Measurements from ENCODE around the gene METAP2. TPM values are rescaled to one million over a fixed set of nuclear protein-coding genes. Genes with fewer than 3 reads are reported as not detected.

Gene METAP2
- polyA plus RNA-seq, 3 donors: 17.0 to 26.0 (median 19.9) TPM

GRCh38 chr12:95553197-95553943 is 79.4 kb downstream of the METAP2 start:
- no peak overlapping the region for H3K4me3 Mint-ChIP-seq
- no peak overlapping the region for H3K27ac Mint-ChIP-seq
- no peak for TF ChIP-seq CTCF (IDR thresholded peaks at IDR 0.05)
- Histone ChIP-seq H2AFZ (ENCODE audit: insufficient read depth, low read depth, low read length, poor library complexity, severe bottlenecking) (no peak overlapping the region), H3K27ac (ENCODE audit: low read depth in 1 of 2, low read length in 2 of 2) (no peak overlapping the region), H3K9me3 (replicated peaks in 1 of 2; ENCODE audit: control insufficient read depth in 1 of 2, insufficient read depth in 1 of 2, low read length in 2 of 2) (peaks cover 5 to 9% of the 10 kb centered on the region in 2 donors), H4K20me1 (ENCODE audit: insufficient read depth, low read length) (no peaks in the 10 kb centered on the region), H3K9ac (ENCODE audit: insufficient read depth, low read length, poor library complexity, severe bottlenecking) (no peak overlapping the region), H3K79me2 (ENCODE audit: insufficient read depth, low read length) (no peaks in the 10 kb centered on the region), H3K36me3 (replicated peaks in 1 of 2; ENCODE audit: control insufficient read depth in 1 of 2, insufficient read depth in 2 of 2, low read length in 2 of 2) (no peaks in the 10 kb centered on the region), H3K4me2 (replicated peaks; ENCODE audit: extremely low read depth, low read length, poor library complexity, severe bottlenecking) (no peak overlapping the region), H3K27me3 (ENCODE audit: control insufficient read depth in 2 of 2, insufficient read depth in 2 of 2, low read length in 2 of 2) (peaks cover 10 to 27% of the 10 kb centered on the region in 2 donors), H3K4me1 (ENCODE audit: control insufficient read depth in 1 of 2, insufficient read depth in 2 of 2, low read length in 2 of 2) (peaks cover 4 to 9% of the 10 kb centered on the region in 2 donors), H3K4me3 (replicated peaks in 1 of 3; ENCODE audit: low read depth in 2 of 3, low read length in 3 of 3) (no peak overlapping the region)
- H3K27me3 Mint-ChIP-seq (ENCODE audit: low read depth in 3 of 3): peaks cover 22 to 34% (median 26%) of the 10 kb centered on the region in 3 donors
- DNase-seq: no peak
- intact Hi-C loops (cut with micrococcal nuclease): no loop called here
- peaks cover 3 to 4% of the 10 kb centered on the region in 2 donors for H3K36me3 Mint-ChIP-seq
- peaks cover 4 to 14% (median 11%) of the 10 kb centered on the region in 7 donors for H3K9me3 Mint-ChIP-seq
- peaks cover 15% of the 10 kb centered on the region for H3K4me1 Mint-ChIP-seq
- 0% methylated on average over 1 of the region's 5 CpGs for WGBS (ENCODE audit: insufficient coverage)

GRCh38 chr12:95554532-95555071 is 80.7 kb downstream of the METAP2 start:
- no peak overlapping the region for H3K4me3 ChIP-seq (replicated peaks in 1 of 3; ENCODE audit: low read depth in 2 of 3, low read length in 3 of 3)
- no peaks in the 10 kb centered on the region for H4K20me1 ChIP-seq (ENCODE audit: insufficient read depth, low read length)
- no peak overlapping the region for H3K27ac ChIP-seq (ENCODE audit: low read depth in 1 of 2, low read length in 2 of 2)
- H3K27me3 Mint-ChIP-seq (ENCODE audit: low read depth in 3 of 3): peaks cover 14 to 23% (median 20%) of the 10 kb centered on the region in 3 donors
- peaks cover 0 to under 1% of the 10 kb centered on the region in 2 donors for H3K36me3 Mint-ChIP-seq
- no peak for TF ChIP-seq CTCF (IDR thresholded peaks at IDR 0.05)
- no peak overlapping the region for H3K4me3 Mint-ChIP-seq
- intact Hi-C loops (cut with micrococcal nuclease): no loop called here
- no peaks in the 10 kb centered on the region for H3K79me2 ChIP-seq (ENCODE audit: insufficient read depth, low read length)
- H3K27me3 ChIP-seq (ENCODE audit: control insufficient read depth in 2 of 2, insufficient read depth in 2 of 2, low read length in 2 of 2): peaks cover 2 to 18% of the 10 kb centered on the region in 2 donors
- H2AFZ ChIP-seq (ENCODE audit: insufficient read depth, low read depth, low read length, poor library complexity, severe bottlenecking): no peak overlapping the region
- no peak for DNase-seq
- WGBS (ENCODE audit: insufficient coverage): 20% methylated on average over 2 of the region's 4 CpGs
- no peak overlapping the region for H3K9ac ChIP-seq (ENCODE audit: insufficient read depth, low read length, poor library complexity, severe bottlenecking)
- no peaks in the 10 kb centered on the region for H3K4me1 ChIP-seq (ENCODE audit: control insufficient read depth in 1 of 2, insufficient read depth in 2 of 2, low read length in 2 of 2)
- H3K36me3 ChIP-seq (replicated peaks in 1 of 2; ENCODE audit: control insufficient read depth in 1 of 2, insufficient read depth in 2 of 2, low read length in 2 of 2): no peaks in the 10 kb centered on the region
- no peak overlapping the region for H3K4me2 ChIP-seq (replicated peaks; ENCODE audit: extremely low read depth, low read length, poor library complexity, severe bottlenecking)
- H3K9me3 ChIP-seq (replicated peaks in 1 of 2; ENCODE audit: control insufficient read depth in 1 of 2, insufficient read depth in 1 of 2, low read length in 2 of 2): peaks cover 0 to 2% of the 10 kb centered on the region in 2 donors
- H3K4me1 Mint-ChIP-seq: peaks cover 10% of the 10 kb centered on the region
- peaks cover under 1 to 7% (median 3%) of the 10 kb centered on the region in 7 donors for H3K9me3 Mint-ChIP-seq
- no peak overlapping the region for H3K27ac Mint-ChIP-seq
